Middle frontal gyrus (tissue), 1 donor: ENCODE measurements around the gene KIF3B.
"Not testable (repeated sequence)": the region's sequence is repeated elsewhere in the genome, so short reads cannot be mapped to it uniquely, and the experiment has no call there.

Source experiments
- DNase-seq: peaks from one replicate; pipeline ENCODE4 v3.0.0-alpha.2; 2015; ENCODE audit warnings: low spot score; ENCODE audit errors: extremely low spot score

KIF3B gene

DNA sequence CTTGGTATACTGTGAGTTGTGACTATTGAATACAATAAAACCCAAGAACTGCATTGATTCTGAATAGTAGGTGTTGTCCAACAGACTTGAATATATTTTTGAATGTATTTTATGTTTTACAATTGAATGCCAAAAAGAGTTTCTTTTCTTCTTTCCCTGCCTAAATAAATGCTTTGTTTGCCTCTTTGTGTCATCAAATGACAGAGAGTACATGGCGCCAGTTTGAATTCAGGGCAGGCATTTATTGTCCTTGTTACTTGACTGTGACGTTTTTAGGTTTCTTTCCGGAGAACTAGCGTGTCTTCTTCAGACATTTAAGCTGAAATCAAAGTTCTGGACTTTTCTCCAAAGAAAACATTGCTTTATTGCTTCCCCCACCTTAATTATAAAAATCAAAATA lies 16.6 kb downstream of the KIF3B start:
- no peak for DNase-seq

DNA sequence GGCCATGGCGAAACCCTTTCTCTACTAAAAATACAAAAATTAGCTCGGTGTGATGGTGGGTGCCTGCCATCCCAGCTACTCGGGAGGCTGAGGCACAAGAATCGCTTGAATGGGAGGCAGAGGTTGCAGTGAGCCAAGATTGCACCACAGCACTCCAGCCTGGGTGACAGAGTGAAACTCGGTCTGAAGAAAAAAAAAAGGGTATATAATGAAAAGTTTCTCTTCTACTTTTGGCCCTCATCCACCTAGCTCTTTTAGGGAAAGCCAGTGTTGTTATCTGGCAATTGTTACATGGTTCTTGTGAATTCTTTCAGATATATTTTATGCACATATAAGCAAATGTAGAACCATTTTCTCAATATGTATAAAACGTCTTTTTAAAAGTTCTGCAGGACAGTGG lies 19.0 kb downstream of the KIF3B start:
- DNase-seq: no peak

GRCh38 chr20:32296819-32297420 lies 19.5 kb downstream of the KIF3B start:
- no peak for DNase-seq

DNA sequence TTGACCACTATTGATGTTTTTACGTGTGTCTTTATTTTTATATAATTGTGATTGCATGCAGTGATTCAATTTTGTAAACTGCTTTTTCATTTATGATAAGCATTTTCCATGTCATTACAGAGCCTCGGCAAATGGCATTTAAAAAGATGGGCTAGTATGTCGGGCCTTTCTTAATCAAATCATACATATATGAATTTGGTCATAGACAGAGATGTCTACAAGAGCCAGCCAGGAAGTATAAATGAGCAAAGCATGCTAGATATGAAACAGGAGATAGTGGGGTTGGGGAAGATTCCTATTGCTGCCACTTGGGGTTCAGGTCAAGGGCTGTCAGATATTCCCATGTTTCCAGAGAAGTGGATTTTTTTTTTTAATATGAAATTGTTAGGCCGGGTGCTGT lies 20.0 kb downstream of the KIF3B start:
- DNase-seq: no peak

GRCh38 chr20:32300647-32301046 lies 23.2 kb downstream of the KIF3B start:
- no peak for DNase-seq

GRCh38 chr20:32301719-32302506 lies 24.5 kb downstream of the KIF3B start:
- DNase-seq: no peak

- no peak for DNase-seq
Measured at GRCh38 chr20:32302507-32302872, 25.0 kb downstream of the KIF3B start.

DNA sequence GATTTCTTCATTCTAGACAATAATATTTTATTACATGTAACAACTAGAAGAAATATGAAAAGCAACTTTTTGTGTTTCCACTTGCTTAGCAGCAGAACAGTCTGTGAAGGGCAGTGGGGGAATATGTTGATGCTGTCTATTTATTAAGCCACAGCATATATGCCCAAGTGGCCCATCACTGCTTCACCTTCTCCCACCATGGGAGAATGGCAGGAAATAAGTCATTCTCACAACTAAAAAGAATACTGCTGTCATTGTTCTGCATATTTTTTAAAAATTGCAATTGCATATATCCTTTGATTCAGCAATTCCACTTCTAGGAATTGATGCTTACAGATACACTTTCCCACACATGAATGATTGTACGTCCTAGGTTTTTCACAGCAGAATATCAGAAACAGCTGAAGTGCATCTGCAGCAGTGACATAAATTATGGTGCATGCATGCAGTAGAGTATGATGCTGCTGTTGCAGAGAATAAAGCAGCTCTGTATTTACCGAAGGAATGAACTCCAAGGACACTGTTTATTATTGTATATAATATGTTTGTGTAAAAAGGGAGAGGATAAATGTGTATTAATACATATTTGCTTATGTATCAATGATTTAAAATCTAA lies 26.8 kb downstream of the KIF3B start:
- DNase-seq: no peak

GRCh38 chr20:32312718-32313424 lies 35.4 kb downstream of the KIF3B start:
- DNase-seq: no peak

GRCh38 chr20:32314768-32315167 lies 37.3 kb downstream of the KIF3B start:
- DNase-seq: no peak

GRCh38 chr20:32315399-32315798 lies 37.9 kb downstream of the KIF3B start:
- no peak for DNase-seq

DNA sequence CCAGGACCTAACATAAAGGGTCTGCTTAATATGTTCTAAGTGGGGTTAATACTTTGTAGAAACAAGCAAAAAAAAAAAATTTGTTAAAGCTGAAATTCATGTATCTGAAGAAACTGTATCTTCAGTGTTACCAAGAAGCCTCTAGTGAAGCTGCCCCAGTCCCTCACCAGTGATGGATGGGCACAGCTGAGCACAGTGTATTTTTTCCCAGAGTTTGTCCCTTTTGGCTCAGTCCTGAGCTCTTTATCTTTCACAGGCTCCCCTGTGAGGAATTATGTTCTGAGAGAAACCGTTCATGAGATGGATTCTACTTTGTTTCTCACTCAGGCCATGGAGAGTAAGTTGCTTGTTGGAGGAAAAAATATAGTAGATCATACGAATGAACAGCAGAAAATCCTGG lies 38.4 kb downstream of the KIF3B start:
- no peak for DNase-seq

DNA sequence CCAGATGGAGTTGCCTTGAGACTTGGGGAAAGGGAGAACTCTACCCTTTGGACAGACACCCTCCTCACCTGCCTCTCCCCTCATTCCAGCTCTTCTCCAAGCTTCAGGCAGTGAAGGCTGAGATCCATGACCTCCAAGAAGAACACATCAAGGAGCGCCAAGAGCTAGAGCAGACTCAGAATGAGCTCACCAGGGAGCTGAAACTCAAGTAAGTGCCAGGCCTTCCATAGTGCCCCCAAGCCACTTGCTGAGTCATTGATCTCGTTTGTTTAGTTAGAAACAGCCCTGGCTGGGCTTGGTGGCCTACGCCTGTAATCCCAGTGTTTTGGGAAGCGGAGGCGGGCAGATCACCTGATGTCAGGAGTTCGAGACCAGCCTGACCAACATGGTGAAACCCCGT lies 39.2 kb downstream of the KIF3B start:
- DNase-seq: no peak

DNA sequence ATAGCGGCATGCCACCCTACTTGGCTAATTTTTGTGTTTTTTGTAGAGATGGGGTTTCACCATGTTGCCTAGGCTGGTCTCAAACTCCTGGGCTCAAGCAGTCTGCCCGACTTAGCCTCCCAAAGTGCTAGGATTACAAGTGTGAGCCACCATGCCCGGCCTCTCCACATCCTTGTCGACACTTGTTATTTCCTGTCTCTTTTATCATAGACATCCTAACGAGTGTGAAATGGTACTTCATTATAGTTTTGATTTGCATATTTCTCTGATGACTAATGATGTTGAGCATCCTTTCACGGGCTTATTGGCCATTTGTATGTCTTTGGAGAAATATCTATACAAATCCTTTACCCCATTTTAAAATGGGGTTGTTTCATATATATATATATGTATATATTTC lies 41.6 kb downstream of the KIF3B start:
- no peak for DNase-seq

- DNase-seq: no peak
Measured at GRCh38 chr20:32320305-32320704, 42.9 kb downstream of the KIF3B start.

DNA sequence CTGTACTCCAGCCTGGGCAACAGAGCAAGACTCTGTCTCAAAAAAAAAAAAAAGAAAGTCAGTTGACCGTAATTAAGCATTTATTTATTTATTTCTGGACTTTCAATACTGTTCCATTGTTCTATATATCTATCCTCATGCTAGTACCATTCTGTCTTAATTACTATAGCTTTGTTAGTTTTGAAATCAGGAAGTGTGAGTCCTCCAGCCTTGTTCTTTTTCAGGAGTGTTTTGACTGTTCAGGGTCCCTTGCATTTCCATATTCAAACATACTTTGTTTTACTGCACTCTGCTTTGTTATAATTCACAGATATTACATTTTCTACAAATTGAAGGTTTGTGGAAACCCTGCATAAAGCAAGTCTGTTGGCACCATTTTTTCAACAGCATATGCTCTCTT lies 43.9 kb downstream of the KIF3B start:
- no peak for DNase-seq

DNA sequence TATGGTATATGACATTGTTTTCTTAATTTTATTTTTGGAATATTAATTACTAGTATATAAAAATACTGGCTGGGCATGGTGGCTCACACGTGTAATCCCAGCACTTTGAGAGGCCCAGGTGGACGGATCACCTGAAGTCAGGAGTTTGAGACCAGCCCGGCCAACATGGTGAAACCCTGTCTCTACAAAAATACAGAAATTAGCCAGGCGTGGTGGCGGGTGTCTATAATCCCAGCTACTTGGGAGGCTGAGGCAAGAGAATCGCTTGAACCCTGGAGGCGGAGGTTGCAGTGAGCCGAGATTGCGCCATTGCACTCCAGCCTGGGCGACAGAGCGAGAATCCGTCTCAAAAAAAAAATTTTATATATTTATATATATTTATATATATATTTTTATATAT lies 44.8 kb downstream of the KIF3B start:
- DNase-seq: not testable (repeated sequence)

DNA sequence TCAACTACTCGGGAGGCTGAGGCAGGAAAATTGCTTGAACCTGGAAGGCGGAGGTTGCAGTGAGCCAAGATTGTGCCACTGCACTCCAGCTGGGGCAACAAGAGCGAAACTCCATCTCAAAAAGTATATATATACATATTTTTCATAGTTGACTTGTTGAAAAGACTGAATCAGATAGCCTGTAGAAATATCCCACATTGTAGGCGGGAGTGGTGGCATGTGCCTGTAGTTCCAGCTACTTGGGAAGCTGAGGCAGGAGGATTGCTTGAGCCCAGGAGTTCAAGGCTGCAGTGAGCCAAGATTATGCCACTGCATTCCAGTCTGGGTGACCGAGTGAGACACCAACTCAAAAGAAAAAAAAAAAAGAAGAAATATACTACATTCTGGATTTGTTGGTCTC lies 46.3 kb downstream of the KIF3B start:
- DNase-seq: not testable (repeated sequence)

DNA sequence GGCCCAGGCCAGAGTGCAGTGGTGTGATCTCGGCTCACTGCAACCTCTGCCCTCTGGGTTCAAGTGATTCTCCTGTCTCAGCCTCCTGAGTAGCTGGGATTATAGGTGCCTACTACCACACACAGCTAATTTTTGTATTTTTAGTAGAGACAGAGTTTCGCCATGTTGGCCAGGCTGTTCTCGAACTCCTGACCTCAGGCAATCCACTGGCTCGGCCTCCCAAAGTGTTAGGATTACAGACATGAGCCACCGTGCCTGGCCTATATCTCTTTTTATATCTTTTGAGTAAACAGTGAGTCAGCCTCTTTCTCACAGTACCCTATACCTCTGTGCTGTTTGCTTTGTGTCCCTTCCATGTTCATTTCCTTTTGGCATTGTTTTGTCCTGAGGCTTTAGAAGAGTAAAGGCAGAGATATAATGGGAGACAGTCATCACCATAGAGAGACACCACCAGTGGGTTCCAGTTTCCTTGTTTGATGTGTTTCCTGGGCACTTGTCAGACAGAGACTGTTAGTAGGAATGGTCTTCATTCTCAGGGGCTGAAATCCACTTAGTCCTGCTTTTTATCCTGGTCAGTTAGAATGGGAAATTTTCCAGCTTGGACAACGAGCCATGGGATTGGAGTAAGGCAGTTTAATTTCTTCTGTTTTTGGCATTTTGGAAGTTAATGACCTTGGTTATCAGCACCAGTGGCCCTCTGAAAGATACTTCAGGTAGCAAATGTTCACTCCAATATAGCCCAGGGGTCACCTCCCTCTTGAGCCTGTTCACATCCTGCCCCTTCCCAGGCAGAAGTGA lies 48.5 kb downstream of the KIF3B start:
- DNase-seq: no peak

DNA sequence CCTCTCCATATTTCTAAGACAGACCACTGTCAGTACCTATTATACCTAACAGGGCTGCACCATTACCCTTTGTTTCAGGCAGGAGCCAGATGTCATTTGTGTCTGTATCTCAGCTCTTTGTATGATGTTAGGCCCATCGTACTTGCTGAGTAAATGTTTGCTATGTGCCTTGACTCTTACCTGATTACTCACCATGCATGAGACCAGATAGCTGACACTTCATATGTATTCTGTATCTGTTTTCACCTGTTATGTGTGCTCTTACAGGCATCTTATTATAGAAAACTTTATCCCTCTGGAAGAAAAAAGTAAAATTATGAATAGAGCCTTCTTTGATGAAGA lies 49.0 kb downstream of the KIF3B start:
- no peak for DNase-seq

DNA sequence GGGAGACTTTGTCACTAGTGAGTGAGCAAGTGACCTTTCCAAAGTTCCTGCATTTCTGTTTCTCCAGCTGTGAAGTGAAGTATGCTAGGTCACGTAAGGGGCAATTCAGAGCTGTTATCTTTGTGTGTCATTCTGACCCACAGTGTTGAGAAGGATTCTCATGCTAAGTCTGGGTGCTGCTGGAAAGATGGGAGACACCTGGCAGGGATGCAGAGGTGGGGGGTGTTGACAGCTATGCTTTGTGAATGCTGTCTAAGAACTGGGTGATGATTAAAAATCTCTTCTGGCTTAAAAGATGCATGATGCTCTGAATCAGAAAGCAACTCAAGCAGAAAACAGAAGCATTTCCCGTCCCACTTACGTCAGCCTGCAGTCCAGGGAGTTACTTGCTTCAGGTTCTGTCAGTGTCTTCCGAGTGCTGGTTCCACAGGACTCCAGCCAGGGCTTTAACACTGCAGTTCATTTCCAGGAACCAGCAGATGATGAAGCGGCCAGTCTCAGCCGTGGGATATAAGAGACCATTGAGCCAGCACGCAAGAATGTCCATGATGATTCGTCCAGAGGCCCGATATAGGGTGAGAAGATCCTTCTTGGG lies 49.7 kb downstream of the KIF3B start:
- no peak for DNase-seq
